Cardiac septum (tissue), 1 donor: Measurements from ENCODE around the gene TMEM214. TPM values are rescaled to one million over a fixed set of nuclear protein-coding genes. Genes with fewer than 3 reads are reported as not detected.
A peak's percentile ranks its signal among the peaks of the same experiment; 100 is the strongest.

Experiments used
- DNase-seq: peaks from one replicate; pipeline ENCODE4 v3.0.0-alpha.2; 2020; ENCODE audit warnings: low spot score
- intact Hi-C: fragments of 100-400 bp; cut with DNase I; formaldehyde crosslinking; loops from one replicate; pipeline ENCODE4 v1.14.0; 2022
- total RNA-seq: library from RNA; stranded (reverse); fragmentation: NEBNext Ultra II Directional; extraction: Animal tissue kit (Norgen Biotek cat#: 25700); gene quantifications from one replicate; pipeline ENCODE4 v1.2.1, GENCODE V29; 2021
- donor health status: DM: no; HTN: no; CAD: no.

The TMEM214 gene
- total RNA-seq, 1 donor from 2014 or later: 40.3 TPM

GRCh38 chr2:27078267-27079194 is 45.8 kb downstream of the TMEM214 start, which contains the start of gene EMILIN1:
Gene EMILIN1, plus strand, starts transcription at chr2:27078615. Its CDS starts 451 bp downstream, at chr2:27079066.
- DNase-seq: peak; percentile 88
- intact Hi-C loops: no loop called here

GRCh38 chr2:27079233-27080139 is 46.7 kb downstream of the TMEM214 start:
- no peak for DNase-seq
- intact Hi-C loops: no loop called here

GRCh38 chr2:27080140-27080469 is 47.3 kb downstream of the TMEM214 start:
- intact Hi-C loops: no loop called here

GRCh38 chr2:27080603-27080936 is 47.8 kb downstream of the TMEM214 start:
- no peak for DNase-seq
- intact Hi-C loops: no loop called here

More at GRCh38 chr2:27080140-27080469, 47.3 kb downstream of the TMEM214 start:
- no peak for DNase-seq

GRCh38 chr2:27081984-27082772 is 49.4 kb downstream of the TMEM214 start:
- intact Hi-C loops: loop anchor here (1.0 to 2.0 kb wide), 2 partner anchors 11 to 121 kb away; partner anchors contain the start of gene OST4
- no peak for DNase-seq

GRCh38 chr2:27082773-27083409 is 50.1 kb downstream of the TMEM214 start:
- DNase-seq: no peak
- intact Hi-C loops: loop anchor here (2.0 kb wide), 1 partner anchor 122 kb away; no protein-coding TSS in a partner anchor

- DNase-seq: no peak
Measured at GRCh38 chr2:27083410-27084296, 50.9 kb downstream of the TMEM214 start.

GRCh38 chr2:27084297-27085061 is 51.7 kb downstream of the TMEM214 start:
- intact Hi-C loops: loop anchor here (2.0 kb wide), 2 partner anchors 52 to 116 kb away; partner anchors contain the start of gene TMEM214

More at GRCh38 chr2:27083410-27084296, 50.9 kb downstream of the TMEM214 start:
- intact Hi-C loops: loop anchor here (2.0 kb wide), 3 partner anchors 51 to 123 kb away; partner anchors contain the start of gene TMEM214

GRCh38 chr2:27085062-27085672 is 52.4 kb downstream of the TMEM214 start:
- intact Hi-C loops: loop anchor here (2.0 kb wide), 2 partner anchors 52 to 116 kb away; partner anchors contain the start of gene TMEM214
- peak; percentile 75 for DNase-seq

More at GRCh38 chr2:27084297-27085061, 51.7 kb downstream of the TMEM214 start:
- no peak for DNase-seq

GRCh38 chr2:27085673-27086089 is 52.9 kb downstream of the TMEM214 start:
- DNase-seq: peak; percentile 91
- intact Hi-C loops: loop anchor here (2.0 kb wide), 3 partner anchors 35 to 117 kb away; partner anchors contain the start of genes AGBL5 and TMEM214

GRCh38 chr2:27086090-27086723 is 53.4 kb downstream of the TMEM214 start:
- intact Hi-C loops: loop anchor here (2.0 kb wide), 1 partner anchor 35 kb away; the partner anchor contains the start of gene AGBL5
- peak; percentile 98 for DNase-seq

GRCh38 chr2:27086724-27087593 is 54.2 kb downstream of the TMEM214 start, which contains the start of gene KHK:
Gene KHK, plus strand, starts transcription at chr2:27086772. Its CDS starts 488 bp downstream, at chr2:27087260.
- intact Hi-C loops: loop anchor here (2.0 kb wide), 1 partner anchor 36 kb away; the partner anchor contains the start of gene AGBL5
- no peak for DNase-seq

- intact Hi-C loops: loop anchor here (2.0 kb wide), 1 partner anchor 37 kb away; the partner anchor contains the start of gene AGBL5
- no peak for DNase-seq
Measured at GRCh38 chr2:27087823-27088410, 55.2 kb downstream of the TMEM214 start.

- intact Hi-C loops: no loop called here
- no peak for DNase-seq
Measured at GRCh38 chr2:27088634-27089033, 55.9 kb downstream of the TMEM214 start.
